ENCODE data around the gene CDK14.

CDK14 gene

GRCh38 chr7:91007371-91007770, 411.2 kb downstream of the CDK14 start:
- H3K4me3 ChIP-seq (ENCODE audit: insufficient read depth, low read depth, low read length, poor library complexity, severe bottlenecking) = no peak overlapping the region

GRCh38 chr7:91013078-91013477, 417.0 kb downstream of the CDK14 start:
- H3K27me3 ChIP-seq (replicated peaks; ENCODE audit: control insufficient read depth, insufficient read depth, low read length, poor library complexity, severe bottlenecking) = no peaks in the 10 kb centered on the region
- no peaks in the 10 kb centered on the region for H3K9me3 ChIP-seq (ENCODE audit: control insufficient read depth, low read length)
- no peak overlapping the region for H3K4me3 ChIP-seq (ENCODE audit: insufficient read depth, low read depth, low read length, poor library complexity, severe bottlenecking)
- no peaks in the 10 kb centered on the region for H3K4me1 ChIP-seq (ENCODE audit: control insufficient read depth, insufficient read depth, low read length, poor library complexity, severe bottlenecking)
- no peaks in the 10 kb centered on the region for H3K36me3 ChIP-seq (ENCODE audit: control insufficient read depth, insufficient read depth, low read length)
- no peak for DNase-seq
- H3K27ac ChIP-seq (ENCODE audit: insufficient read depth, low read length, poor library complexity, severe bottlenecking) = no peak overlapping the region

More at GRCh38 chr7:91007371-91007770, 411.2 kb downstream of the CDK14 start:
- DNase-seq = no peak
- Histone ChIP-seq H3K27me3 (replicated peaks; ENCODE audit: control insufficient read depth, insufficient read depth, low read length, poor library complexity, severe bottlenecking) (no peaks in the 10 kb centered on the region), H3K27ac (ENCODE audit: insufficient read depth, low read length, poor library complexity, severe bottlenecking) (no peak overlapping the region), H3K9me3 (ENCODE audit: control insufficient read depth, low read length) (no peaks in the 10 kb centered on the region), H3K36me3 (ENCODE audit: control insufficient read depth, insufficient read depth, low read length) (no peaks in the 10 kb centered on the region), H3K4me1 (ENCODE audit: control insufficient read depth, insufficient read depth, low read length, poor library complexity, severe bottlenecking) (no peaks in the 10 kb centered on the region)

GRCh38 chr7:91019686-91020385, 423.7 kb downstream of the CDK14 start:
- H3K4me3 ChIP-seq (ENCODE audit: insufficient read depth, low read depth, low read length, poor library complexity, severe bottlenecking) = no peak overlapping the region
- no peaks in the 10 kb centered on the region for H3K9me3 ChIP-seq (ENCODE audit: control insufficient read depth, low read length)
- H3K27me3 ChIP-seq (replicated peaks; ENCODE audit: control insufficient read depth, insufficient read depth, low read length, poor library complexity, severe bottlenecking) = no peaks in the 10 kb centered on the region
- no peak for DNase-seq
- no peak overlapping the region for H3K27ac ChIP-seq (ENCODE audit: insufficient read depth, low read length, poor library complexity, severe bottlenecking)
- no peaks in the 10 kb centered on the region for H3K36me3 ChIP-seq (ENCODE audit: control insufficient read depth, insufficient read depth, low read length)
- H3K4me1 ChIP-seq (ENCODE audit: control insufficient read depth, insufficient read depth, low read length, poor library complexity, severe bottlenecking) = no peaks in the 10 kb centered on the region

- DNase-seq = no peak
- H3K4me1 ChIP-seq (ENCODE audit: control insufficient read depth, insufficient read depth, low read length, poor library complexity, severe bottlenecking) = no peaks in the 10 kb centered on the region
- H3K27ac ChIP-seq (ENCODE audit: insufficient read depth, low read length, poor library complexity, severe bottlenecking) = no peak overlapping the region
- H3K9me3 ChIP-seq (ENCODE audit: control insufficient read depth, low read length) = no peaks in the 10 kb centered on the region
- no peaks in the 10 kb centered on the region for H3K27me3 ChIP-seq (replicated peaks; ENCODE audit: control insufficient read depth, insufficient read depth, low read length, poor library complexity, severe bottlenecking)
- H3K36me3 ChIP-seq (ENCODE audit: control insufficient read depth, insufficient read depth, low read length) = no peaks in the 10 kb centered on the region
- H3K4me3 ChIP-seq (ENCODE audit: insufficient read depth, low read depth, low read length, poor library complexity, severe bottlenecking) = no peak overlapping the region
These were observed 424.7 kb downstream of the CDK14 start for GRCh38 chr7:91020636-91021385.

- Histone ChIP-seq H3K4me3 (ENCODE audit: insufficient read depth, low read depth, low read length, poor library complexity, severe bottlenecking) (no peak overlapping the region), H3K9me3 (ENCODE audit: control insufficient read depth, low read length) (no peaks in the 10 kb centered on the region), H3K27ac (ENCODE audit: insufficient read depth, low read length, poor library complexity, severe bottlenecking) (no peak overlapping the region), H3K27me3 (replicated peaks; ENCODE audit: control insufficient read depth, insufficient read depth, low read length, poor library complexity, severe bottlenecking) (no peaks in the 10 kb centered on the region), H3K4me1 (ENCODE audit: control insufficient read depth, insufficient read depth, low read length, poor library complexity, severe bottlenecking) (no peaks in the 10 kb centered on the region), H3K36me3 (ENCODE audit: control insufficient read depth, insufficient read depth, low read length) (no peaks in the 10 kb centered on the region)
- DNase-seq = no peak
These were observed 425.8 kb downstream of the CDK14 start for GRCh38 chr7:91021956-91022355.

GRCh38 chr7:91025906-91026390, 429.8 kb downstream of the CDK14 start:
- no peak overlapping the region for H3K27ac ChIP-seq (ENCODE audit: insufficient read depth, low read length, poor library complexity, severe bottlenecking)
- no peak for DNase-seq
- no peaks in the 10 kb centered on the region for H3K9me3 ChIP-seq (ENCODE audit: control insufficient read depth, low read length)
- H3K27me3 ChIP-seq (replicated peaks; ENCODE audit: control insufficient read depth, insufficient read depth, low read length, poor library complexity, severe bottlenecking) = no peaks in the 10 kb centered on the region
- H3K4me1 ChIP-seq (ENCODE audit: control insufficient read depth, insufficient read depth, low read length, poor library complexity, severe bottlenecking) = no peaks in the 10 kb centered on the region
- H3K36me3 ChIP-seq (ENCODE audit: control insufficient read depth, insufficient read depth, low read length) = no peaks in the 10 kb centered on the region
- H3K4me3 ChIP-seq (ENCODE audit: insufficient read depth, low read depth, low read length, poor library complexity, severe bottlenecking) = no peak overlapping the region

- Histone ChIP-seq H3K4me1 (ENCODE audit: control insufficient read depth, insufficient read depth, low read length, poor library complexity, severe bottlenecking) (no peaks in the 10 kb centered on the region), H3K27me3 (replicated peaks; ENCODE audit: control insufficient read depth, insufficient read depth, low read length, poor library complexity, severe bottlenecking) (no peaks in the 10 kb centered on the region), H3K9me3 (ENCODE audit: control insufficient read depth, low read length) (no peaks in the 10 kb centered on the region), H3K27ac (ENCODE audit: insufficient read depth, low read length, poor library complexity, severe bottlenecking) (no peak overlapping the region), H3K4me3 (ENCODE audit: insufficient read depth, low read depth, low read length, poor library complexity, severe bottlenecking) (no peak overlapping the region), H3K36me3 (ENCODE audit: control insufficient read depth, insufficient read depth, low read length) (no peaks in the 10 kb centered on the region)
- no peak for DNase-seq
These were observed 433.6 kb downstream of the CDK14 start for GRCh38 chr7:91029688-91030087.

- DNase-seq = no peak
- no peaks in the 10 kb centered on the region for H3K9me3 ChIP-seq (ENCODE audit: control insufficient read depth, low read length)
- H3K27me3 ChIP-seq (replicated peaks; ENCODE audit: control insufficient read depth, insufficient read depth, low read length, poor library complexity, severe bottlenecking) = no peaks in the 10 kb centered on the region
- no peak overlapping the region for H3K27ac ChIP-seq (ENCODE audit: insufficient read depth, low read length, poor library complexity, severe bottlenecking)
- no peaks in the 10 kb centered on the region for H3K36me3 ChIP-seq (ENCODE audit: control insufficient read depth, insufficient read depth, low read length)
- no peaks in the 10 kb centered on the region for H3K4me1 ChIP-seq (ENCODE audit: control insufficient read depth, insufficient read depth, low read length, poor library complexity, severe bottlenecking)
- no peak overlapping the region for H3K4me3 ChIP-seq (ENCODE audit: insufficient read depth, low read depth, low read length, poor library complexity, severe bottlenecking)
These were observed 434.7 kb downstream of the CDK14 start for GRCh38 chr7:91030680-91031380.

- Histone ChIP-seq H3K27ac (ENCODE audit: insufficient read depth, low read length, poor library complexity, severe bottlenecking) (no peak overlapping the region), H3K4me3 (ENCODE audit: insufficient read depth, low read depth, low read length, poor library complexity, severe bottlenecking) (no peak overlapping the region), H3K36me3 (ENCODE audit: control insufficient read depth, insufficient read depth, low read length) (no peaks in the 10 kb centered on the region), H3K27me3 (replicated peaks; ENCODE audit: control insufficient read depth, insufficient read depth, low read length, poor library complexity, severe bottlenecking) (no peaks in the 10 kb centered on the region), H3K9me3 (ENCODE audit: control insufficient read depth, low read length) (no peaks in the 10 kb centered on the region), H3K4me1 (ENCODE audit: control insufficient read depth, insufficient read depth, low read length, poor library complexity, severe bottlenecking) (no peaks in the 10 kb centered on the region)
- no peak for DNase-seq
These were observed 435.6 kb downstream of the CDK14 start for GRCh38 chr7:91031757-91032156.

- H3K4me3 ChIP-seq (ENCODE audit: insufficient read depth, low read depth, low read length, poor library complexity, severe bottlenecking) = no peak overlapping the region
- H3K27ac ChIP-seq (ENCODE audit: insufficient read depth, low read length, poor library complexity, severe bottlenecking) = no peak overlapping the region
- no peaks in the 10 kb centered on the region for H3K4me1 ChIP-seq (ENCODE audit: control insufficient read depth, insufficient read depth, low read length, poor library complexity, severe bottlenecking)
- no peaks in the 10 kb centered on the region for H3K9me3 ChIP-seq (ENCODE audit: control insufficient read depth, low read length)
- no peaks in the 10 kb centered on the region for H3K36me3 ChIP-seq (ENCODE audit: control insufficient read depth, insufficient read depth, low read length)
- DNase-seq = no peak
- H3K27me3 ChIP-seq (replicated peaks; ENCODE audit: control insufficient read depth, insufficient read depth, low read length, poor library complexity, severe bottlenecking) = no peaks in the 10 kb centered on the region
These were observed 437.5 kb downstream of the CDK14 start for GRCh38 chr7:91033574-91033973.
